ENCODE results near the gene SLC9A1.

- TF ChIP-seq CTCF (IDR thresholded peaks at IDR 0.05) (no peak), POLR2A (IDR thresholded peaks at IDR 0.05) (no peak), POLR2AphosphoS5 (IDR thresholded peaks at IDR 0.05) (no peak)
Observed at GRCh38 chr1:27152829-27153548, 1.9 kb downstream of the SLC9A1 start.
